Right renal pelvis (tissue), 4 donors: Measurements from ENCODE around the gene CCDC149. TPM values are rescaled to one million over a fixed set of nuclear protein-coding genes. Genes with fewer than 3 reads are reported as not detected.
"Not testable (repeated sequence)": the region's sequence is repeated elsewhere in the genome, so short reads cannot be mapped to it uniquely, and the experiment has no call there.

Experiments
- DNase-seq, 4 donors: peaks; one replicate each; pipeline ENCODE4 v3.0.0-alpha.2; 2013; ENCODE audit warnings: low read depth in 4 of 4, low spot score in 3 of 4, missing footprints in 1 of 4
- polyA plus RNA-seq, 4 donors: library from polyadenylated mRNA; unstranded; fragments of 120-200 nt; gene quantifications; one replicate each; pipeline ENCODE4 v1.2.1, GENCODE V29; 2013; ENCODE audit not compliant: insufficient read length in 4 of 4

CCDC149 gene
- polyA plus RNA-seq, 4 donors, result 16.7 to 21.6 (median 17.4) TPM

DNA sequence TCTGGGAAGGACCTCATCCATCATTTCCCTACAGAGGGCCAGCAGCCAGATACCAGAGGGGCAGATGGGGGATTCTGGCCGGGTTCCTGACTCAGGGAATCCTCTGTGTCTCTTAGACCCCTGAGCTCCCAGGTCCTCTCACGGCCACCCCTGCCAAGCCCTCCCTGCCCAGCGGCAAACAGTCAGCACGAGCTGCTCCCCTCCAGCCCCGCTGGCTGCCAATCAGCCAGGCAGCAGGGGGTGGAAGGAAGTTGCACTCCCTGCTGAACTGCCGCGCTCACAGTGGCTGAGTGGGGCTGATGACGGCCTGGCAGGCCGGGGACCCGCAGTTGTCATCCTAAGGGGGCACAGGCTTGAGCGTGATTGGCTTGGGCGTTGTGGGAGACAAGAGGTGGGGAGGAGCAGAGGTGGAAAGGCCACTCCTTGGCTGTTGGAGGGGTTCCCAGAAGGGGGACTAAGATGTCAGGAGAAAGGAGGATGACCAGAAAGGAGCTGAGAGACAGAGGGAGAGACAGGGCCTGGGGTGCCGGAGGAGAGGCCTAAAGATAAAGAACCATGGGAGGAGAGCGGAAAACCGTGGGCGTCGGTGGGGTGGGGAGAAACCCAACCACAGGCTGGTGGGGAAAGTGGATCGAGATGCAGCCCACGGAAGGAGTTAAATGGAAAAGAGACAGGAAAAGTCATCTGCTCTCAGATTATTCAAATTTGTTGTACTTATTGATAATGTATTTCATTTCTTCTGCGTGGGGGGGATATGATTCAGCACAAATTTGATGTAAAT is 4.4 kb upstream of the CCDC149 start:
- no peak for DNase-seq

DNA sequence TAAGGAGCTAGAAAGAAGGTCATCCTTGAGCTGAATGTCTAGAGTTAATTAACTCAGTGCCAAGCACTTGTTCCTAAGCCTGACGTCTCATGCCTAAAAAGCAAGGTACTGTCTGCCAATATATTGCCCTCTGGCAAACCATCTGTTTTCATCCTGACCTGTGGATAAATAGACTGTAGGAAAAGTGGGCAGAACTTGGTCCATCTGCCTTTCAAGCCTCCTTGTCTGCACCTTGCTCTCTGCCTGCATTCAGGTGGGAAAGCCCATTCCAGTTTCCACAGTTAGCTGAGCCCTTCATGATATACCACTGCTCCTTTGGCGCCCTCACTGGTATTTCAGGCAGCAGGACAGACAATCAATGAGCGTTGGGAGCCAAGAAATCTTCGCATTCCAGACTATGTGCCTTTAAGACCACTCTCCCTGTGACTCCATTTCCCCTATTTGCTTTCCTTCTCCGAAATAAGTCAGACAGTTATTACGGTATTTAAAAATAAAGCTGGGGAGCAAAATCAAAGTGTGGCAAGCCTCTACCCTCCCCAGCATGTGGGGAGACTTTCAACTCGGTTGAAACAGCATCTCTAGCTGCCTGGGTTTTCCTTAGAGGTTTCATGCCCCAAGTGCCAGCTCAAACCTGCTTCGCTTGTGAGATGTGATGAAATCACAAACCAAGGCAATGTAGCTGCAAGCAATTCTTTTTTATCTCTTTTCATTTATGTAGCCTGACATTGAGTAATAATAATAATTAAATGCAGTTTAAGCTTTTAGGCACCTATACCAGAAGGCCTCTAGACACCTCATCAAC is 2.5 kb upstream of the CCDC149 start:
- no peak for DNase-seq

DNA sequence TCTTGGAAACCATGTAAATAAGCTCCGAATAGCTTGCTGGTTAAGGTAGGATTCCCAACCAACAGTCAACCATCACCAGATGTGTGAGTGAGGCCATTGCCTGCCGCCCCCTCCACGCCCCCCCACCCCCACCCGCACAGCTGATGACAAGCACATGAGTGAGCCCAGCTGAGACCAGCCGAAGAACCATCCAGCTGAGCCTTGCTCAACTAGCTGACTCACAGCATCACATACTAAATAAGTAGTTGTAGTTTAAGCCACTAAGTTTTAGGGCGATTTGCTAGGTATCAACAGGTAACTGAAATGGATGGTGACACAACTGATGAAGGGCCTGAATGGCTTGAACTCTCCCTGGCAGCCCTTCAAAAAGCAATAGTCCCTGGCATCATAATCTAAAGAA is 1.6 kb upstream of the CCDC149 start:
- no peak for DNase-seq

DNA sequence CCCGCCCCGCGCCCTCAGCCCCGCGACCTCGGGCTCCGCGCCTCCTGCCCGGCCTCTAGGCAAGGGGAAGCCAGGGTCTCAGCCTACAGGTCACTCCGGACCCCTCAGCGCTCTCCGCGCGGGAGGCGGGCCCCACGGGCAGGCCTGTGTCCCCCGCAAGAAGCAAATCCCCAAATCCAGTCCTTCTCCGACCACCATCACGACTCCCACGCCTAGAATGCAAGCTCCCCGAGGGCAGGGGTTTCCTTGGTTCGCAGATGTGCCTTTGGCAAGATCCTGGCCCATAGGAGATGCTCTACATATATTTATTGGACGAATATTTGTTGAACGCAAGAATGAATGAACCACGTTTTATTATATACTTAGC is 260 bp upstream of the CCDC149 start:
- no peak for DNase-seq

DNA sequence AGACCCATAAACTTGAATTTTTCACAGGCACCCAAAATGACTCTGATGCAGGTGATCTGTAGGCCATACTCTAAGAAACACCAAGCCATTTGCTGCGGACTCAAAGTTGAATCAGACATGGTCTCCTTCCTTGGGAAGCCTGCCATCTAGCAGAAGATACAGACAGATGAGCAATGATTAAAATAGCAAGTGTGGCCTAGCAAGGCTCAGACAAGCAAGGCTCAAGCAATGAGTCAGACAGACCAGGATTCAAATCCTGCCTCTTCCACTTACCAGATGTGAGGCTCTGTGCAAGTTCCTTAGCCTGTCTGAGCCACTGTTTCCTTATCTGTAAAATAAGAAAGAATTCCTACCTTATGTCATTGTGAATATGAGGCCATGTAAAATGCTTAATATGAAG is 2.3 kb downstream of the CCDC149 start:
- DNase-seq, result no peak

DNA sequence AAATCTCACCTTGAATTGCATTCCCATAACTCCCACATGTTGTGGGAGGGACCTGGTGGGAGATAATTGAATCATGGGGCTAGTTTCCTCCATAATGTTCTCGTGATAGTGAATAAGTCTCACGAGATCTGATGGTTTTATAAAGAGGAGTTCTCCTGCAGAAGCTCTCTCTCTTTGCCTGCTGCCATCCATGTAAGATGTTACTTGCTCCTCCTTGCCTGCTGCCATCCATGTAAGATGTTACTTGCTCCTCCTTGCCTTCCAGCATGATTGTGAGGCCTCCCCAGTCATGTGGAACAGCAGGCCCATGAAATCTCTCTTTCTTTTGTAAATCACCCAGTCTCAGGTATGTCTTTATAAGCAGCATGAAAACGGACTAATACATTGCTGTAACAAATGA is 3.2 kb downstream of the CCDC149 start:
- DNase-seq, result not testable (repeated sequence)

DNA sequence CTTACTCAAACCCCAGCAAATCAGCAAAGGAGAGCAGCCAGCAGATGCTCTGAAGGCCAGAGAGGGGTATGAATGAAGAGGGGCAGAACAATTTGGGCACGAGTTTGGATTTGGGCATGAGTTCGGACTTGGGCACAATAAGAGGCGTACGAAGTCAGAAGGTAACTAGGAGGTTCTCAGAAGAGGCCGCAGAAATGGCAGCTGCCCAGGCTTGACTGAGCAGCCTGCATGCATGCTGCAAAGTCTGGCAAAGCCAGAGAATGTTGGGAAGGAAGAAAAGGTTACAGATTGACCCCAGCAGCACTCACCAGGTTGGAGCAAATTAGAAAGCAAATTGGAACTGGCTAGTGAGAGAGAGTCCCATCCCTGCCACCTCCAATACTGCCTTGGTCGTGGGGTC is 15.2 kb downstream of the CCDC149 start:
- no peak for DNase-seq

DNA sequence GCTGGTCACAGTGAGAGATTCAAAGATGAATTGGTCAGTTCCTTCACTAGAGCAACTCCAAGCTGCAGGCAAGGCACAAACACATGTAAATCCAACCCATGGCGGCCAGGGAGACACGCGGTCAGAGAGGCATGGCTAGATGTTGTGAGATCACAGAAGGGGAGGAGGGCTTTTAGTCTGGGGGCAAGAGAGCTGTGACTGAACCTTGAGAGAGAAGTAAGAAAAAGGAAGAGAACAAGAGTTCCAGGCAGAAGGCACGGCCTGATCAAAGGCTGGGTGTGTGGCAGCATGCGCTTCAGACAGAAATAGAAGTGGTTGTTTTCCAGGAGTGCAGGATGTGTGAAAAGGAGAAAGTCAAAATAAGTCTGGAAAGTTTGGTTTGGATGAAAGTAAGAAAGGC is 15.9 kb downstream of the CCDC149 start:
- no peak for DNase-seq

DNA sequence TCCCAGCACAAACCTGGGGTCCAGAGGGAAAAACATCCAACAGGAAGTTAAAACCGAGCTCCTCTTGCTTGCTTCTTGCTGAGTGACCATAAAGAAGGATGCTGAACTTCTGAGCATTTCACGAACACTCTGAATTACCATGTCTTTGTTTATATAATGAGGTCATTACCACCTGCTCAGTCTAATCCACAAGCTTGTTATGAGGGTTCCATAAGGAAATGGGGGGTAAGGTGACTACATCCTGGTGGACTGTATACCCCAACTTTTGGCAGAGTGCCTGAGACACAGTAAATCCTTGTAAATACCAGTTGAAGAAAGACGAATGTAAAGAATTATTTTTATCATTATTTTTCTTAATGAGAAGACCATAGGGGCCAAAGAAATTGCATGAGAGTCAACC is 16.8 kb downstream of the CCDC149 start:
- DNase-seq, result no peak

DNA sequence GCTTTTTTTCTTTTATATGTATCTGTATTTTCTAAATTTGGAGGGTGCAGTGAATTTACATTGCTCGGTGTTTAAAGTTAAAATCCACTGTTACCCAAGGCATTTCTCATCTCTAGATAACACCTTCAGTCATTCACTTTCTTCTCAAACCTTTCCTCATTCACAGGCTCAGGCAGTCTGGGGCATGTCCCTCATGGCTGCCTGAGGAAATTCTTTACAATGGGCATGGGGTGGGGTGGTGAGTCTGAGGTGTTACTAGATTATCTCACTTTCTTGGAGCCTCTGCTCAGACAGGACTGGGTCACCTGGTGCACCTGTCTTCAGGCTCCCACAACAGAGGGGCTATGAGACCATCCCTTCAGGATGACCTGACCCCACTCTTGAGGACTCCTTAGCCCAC is 17.4 kb downstream of the CCDC149 start:
- DNase-seq, result no peak

DNA sequence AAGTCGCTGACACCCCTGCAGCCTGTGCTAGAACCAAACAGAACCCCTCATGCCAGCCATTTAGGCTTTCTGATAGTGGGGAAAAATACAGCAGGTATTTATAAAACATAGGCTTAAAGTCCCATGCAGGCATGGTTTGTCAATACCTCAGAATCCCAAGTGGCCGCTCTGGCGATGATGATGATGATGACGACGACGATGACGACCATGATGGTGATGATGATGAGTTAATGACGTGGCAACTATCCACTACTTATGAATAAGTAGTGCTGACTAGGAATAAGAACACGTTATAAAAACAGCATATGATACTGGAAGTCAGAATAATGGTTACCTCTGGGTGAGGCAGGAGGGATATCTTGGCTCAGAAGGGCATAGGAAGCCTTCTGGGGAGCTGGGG is 18.0 kb downstream of the CCDC149 start:
- DNase-seq, result no peak

DNA sequence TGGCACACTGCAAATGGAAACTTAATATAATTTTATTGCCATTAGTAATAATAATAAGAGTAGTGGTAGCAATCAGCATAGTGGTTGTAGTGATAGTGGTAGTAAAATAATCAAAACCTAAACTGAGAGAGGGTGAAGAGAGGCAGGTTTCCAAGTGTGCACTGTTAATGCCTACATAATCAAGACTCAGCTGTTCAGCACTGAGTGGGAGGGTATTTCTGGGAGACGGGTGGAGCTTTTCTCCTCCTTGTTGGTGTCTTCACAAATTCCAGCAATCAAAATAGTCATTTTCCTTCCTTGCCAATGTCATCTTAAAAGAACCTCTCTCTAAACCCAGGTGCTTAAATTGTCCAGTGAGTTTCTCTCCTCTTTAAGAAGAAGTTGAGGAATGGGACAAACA is 18.6 kb downstream of the CCDC149 start:
- DNase-seq, result no peak

DNA sequence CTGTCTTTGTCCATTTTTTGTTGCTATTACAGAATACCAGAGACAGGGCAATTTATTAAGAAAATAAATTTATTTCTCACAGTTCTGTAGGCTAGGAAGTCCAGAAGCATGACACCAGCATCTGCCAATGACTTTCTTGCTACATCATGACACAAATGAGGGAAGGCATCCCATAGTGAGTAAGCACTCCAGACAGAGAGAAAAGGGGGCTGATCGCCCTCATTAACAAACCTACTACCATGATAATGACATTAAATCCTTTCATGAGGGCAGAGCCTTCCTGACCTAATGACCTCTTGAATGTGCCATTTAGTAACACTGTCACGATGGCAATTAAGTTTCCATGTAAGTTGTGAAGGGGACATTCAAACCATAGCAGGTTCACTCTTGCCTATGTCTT is 20.1 kb downstream of the CCDC149 start:
- DNase-seq, result no peak

DNA sequence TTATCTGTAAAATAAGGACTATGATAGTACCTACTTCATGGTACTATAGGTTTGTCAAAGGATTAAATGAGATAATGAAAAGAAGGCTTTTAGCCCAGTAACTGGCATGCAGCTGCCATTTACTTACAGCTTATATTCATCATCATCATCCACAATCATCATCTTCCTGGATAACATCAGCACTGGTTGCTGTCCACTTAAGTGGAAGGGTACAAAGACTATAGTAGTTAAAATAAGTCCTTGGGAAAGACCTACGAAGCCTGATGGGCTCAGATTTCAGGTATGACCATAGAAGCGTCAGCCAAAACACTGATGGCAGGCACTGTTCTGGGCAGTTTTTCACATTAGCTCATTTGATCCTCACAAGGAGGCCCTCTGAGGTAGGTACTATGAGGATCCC is 20.6 kb downstream of the CCDC149 start:
- DNase-seq, result no peak

DNA sequence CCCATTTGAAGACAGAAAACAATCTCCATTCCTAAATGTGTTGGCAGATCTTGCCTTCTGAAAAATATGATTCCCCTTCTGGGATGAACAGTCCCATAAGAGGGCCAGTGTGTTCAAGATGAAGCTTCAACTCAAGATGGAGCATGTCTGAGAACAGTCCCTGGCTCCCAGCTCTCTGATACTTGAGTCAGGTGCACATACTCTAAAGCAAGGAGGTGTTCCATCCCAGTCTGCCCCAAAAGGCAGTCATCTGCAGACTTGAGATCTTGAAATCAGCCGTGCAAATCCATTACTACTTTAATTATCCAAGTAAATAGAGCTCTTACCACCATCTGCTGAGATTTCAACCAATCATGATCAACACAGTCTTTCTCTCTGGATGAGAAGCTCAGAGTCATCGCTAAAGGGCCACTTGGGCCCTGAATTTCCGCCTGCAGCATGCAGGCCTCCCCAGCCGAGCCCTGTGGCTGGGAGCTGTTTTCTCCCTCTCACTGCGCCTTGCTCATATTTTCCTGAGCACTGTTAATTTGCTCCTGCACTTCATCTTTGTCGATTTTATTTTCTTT is 22.2 kb downstream of the CCDC149 start:
- DNase-seq, result no peak

DNA sequence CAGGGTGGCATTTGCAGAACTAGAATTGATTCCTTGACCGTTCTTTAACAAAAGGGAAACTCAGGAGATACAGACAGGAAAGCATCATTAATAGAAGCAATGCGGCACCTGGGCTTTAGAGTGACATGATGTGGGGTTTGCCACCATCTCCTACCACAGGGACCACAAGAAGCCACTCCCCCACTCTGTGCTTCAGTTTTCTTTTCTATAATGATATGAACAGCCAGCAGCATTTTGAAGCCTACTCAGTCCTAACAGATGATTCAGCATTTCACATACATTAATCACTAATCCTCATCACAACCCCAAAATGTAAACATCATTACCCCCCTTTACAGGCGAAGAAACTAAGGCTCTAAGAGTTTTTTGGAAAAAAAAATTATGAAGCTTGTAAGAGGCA is 22.9 kb downstream of the CCDC149 start:
- no peak for DNase-seq

DNA sequence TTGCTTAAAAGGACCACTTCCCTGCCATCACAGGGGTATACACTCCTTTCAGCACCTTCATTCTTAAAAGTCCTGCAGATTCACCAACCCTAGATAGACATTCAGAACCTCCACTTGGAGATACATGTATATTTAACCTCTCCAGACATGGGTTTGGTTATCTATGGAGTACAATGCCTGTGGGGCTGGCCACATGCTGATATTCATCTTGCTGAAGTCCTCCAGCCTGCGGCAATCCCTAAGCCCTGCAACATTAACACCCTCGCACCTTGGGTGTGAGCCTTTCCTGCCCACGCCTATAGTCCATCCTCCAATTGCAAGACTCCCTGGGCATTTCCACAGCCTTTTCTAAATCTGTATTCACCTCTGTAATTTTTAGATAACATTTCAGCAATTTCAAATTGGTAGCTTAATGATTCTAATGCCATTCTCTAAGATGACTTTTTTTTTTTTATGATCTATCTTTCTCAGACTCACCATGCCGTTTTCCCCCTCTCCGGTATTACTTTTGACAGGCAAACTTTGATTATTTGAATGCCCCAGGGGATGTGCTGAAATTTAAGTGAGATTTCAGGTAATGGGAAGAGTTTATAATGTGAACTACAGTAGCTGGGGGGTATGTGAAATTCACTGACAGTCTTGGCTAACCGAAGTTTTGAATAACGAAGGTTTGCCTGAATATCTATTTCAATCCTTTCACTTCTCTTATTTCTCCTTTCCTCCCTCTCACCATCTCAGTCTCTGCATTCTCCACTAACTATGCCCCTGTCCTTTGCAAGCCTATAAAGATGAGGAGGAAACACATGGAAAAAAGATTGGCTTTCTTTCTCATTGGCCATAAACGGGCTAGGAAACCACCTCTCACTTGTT is 24.1 kb downstream of the CCDC149 start:
- no peak for DNase-seq

DNA sequence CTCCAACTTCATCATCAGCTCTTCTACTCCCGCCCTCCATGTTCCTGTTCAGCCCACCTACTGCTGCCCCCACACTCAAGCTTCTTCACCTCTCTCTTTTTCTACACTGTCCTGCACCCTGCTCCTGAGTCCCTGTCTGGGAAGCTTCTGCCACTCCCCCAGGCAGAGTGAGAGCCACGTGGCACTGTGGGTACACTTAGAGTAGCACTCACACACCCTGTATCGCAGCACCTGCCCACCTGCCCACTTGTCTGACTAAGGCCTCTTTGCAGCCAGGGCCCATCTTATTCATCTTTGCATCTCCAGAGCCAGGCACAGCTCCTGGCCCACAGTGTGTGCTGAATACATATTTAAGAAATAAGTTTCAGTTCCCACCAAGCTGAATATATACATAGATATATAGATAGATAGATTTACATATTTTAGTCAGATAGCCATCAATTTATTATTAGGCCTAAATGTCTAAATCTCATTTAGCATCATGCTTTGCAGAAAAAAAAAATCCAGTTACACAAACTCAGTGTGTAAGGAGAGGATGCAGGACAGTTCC is 24.9 kb downstream of the CCDC149 start:
- DNase-seq, result no peak

DNA sequence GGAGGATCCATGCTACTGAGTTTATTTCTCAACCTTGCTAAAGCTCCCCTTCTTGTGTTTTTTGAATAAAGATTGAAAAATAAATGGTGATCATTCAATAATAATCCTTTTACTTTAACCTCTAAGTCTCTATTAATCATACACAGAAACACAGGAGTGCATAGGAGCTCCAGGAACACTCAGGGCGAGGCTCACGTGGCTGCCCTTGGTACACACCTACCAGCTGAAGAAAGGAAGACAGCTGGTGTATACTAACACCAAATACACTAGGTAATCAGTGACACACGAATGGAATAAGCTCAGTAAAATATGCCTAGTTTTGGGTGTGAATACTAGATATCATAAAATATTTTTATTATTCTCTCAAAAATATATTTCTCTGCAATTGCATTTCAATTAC is 26.2 kb downstream of the CCDC149 start:
- no peak for DNase-seq

DNA sequence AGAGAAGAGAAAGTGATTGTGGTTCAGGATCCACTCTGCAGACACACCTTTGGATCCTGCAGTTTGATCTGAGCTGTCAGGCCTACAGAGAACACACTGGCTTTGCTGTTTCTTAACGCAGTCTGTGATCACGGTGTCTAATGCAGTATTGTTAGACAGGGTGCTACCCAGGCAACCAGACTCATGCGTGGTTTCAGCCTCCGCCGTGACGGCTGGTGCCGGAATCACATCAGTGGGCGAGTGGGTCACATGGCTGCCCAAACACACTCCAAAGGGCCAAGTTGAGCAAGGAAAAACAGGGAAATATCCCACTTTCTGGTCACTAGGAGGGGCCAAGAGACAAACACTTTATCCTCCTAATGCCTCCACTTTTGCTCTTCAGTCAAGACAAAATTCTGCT is 27.5 kb downstream of the CCDC149 start:
- no peak for DNase-seq

DNA sequence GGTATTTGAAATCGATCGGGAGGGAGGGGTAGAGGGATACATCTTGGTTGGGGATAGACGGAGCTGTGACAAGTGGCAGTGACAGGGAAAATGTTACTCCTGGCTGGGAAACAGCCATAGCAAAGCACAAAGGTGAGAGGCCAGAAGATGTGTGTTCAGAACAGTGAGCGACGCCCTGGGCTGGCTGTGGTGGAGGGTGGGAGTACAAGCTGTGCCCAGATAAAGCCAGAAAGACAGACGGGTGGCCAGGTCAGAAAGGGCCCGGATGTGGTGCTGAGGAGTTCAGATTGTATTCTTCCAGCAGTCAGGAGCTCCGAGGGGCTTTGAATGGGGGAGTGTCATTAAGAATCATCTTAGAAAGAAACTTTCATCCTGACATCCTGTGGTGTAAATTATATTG is 27.9 kb downstream of the CCDC149 start:
- no peak for DNase-seq
